Measurements from ENCODE around the gene CYP4B1. TPM values are rescaled to one million over a fixed set of nuclear protein-coding genes. Genes with fewer than 3 reads are reported as not detected.
"Not testable (repeated sequence)": the region's sequence is repeated elsewhere in the genome, so short reads cannot be mapped to it uniquely, and the experiment has no call there.

The CYP4B1 gene
- polyA plus RNA-seq (ENCODE audit: insufficient read length in 10 of 10), result under 1 TPM in 4 of 10 donors, not detected in 6; 0.28 to 0.96 (median 0.51) TPM
- long read RNA-seq, donor 1, result 0 reads
- long read RNA-seq, donor 2, result 0 reads
- long read RNA-seq, donor 3, result 0 reads
- long read RNA-seq, donor 4, result 0 reads
- long read RNA-seq, donor 5, result 0 reads
- long read RNA-seq, donor 6, result 0 reads
- long read RNA-seq, donor 7, result 0 reads
- long read RNA-seq, donor 8, result 0 reads
- long read RNA-seq, donor 9, result 0 reads

DNA sequence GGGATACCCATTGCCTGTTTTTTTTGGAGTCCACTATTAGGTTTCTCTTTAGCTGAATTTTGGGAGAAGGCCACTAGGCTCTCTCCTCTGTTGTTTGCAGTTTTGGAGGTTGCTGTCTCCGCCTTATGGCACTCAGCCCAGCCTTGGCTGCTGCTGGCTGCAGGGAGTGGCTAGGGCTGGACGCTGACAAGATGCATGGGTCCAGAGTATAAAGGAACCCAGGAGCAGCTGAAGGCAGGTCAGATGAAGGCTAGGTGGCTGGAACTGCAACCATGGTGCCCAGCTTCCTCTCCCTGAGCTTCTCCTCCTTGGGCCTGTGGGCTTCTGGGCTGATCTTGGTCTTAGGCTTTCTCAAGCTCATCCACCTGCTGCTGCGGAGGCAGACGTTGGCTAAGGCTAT lies at the start of gene CYP4B1:
Gene CYP4B1 (plus strand): TSS at position 237 of the 400 bp plus-strand sequence. CDS start 36 bp downstream, at position 273.
- peak; percentile 7 to 66 (median 54) for DNase-seq

- DNase-seq, result no peak
These were observed 49.4 kb upstream of the CYP4B1 start for GRCh38 chr1:46749404-46749803.

DNA sequence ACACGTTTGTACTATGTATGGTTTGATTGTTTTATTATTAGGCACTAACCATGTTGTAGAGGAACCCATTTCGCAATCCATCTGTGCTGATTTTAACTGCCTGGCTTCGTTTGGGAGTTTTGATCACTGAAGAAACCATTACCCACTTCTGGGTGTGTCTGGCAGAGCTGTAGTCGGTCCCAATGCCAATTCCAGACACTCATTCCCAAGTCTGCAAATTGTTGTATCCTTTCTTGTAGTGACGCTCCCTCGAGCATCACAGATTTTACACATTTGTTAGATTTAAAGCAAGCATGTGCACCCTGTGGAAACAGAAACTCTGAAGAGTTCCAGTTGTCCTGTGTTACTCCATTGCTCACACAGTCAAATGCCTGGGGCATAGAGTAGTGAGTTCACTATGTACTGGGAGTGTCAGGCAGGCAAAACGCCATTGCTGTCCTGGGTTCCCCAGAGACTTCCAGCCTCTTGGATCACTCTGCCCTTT lies 48.9 kb upstream of the CYP4B1 start:
- no peak for DNase-seq

DNA sequence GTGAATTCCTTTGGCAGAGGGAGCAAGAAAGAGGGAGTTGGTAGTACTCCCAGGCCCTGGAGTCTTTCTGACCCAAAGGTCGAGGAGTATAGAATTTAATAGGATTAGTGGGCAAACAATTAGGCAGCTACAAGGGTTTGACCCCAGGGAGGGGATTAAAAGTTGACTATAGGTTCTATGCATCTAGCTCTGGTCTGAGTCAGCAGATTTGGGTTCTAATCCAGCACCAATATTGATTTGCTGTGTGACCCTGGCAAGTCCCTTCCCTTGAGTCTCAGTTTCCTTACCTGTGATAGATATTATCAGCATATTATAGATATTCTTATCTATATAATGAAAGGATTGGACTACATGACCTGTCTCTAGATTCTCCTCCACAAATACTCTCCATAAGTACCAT lies 44.9 kb upstream of the CYP4B1 start:
- DNase-seq, result no peak

- not testable (repeated sequence) for DNase-seq
These were observed 44.1 kb upstream of the CYP4B1 start for GRCh38 chr1:46754707-46755106.

DNA sequence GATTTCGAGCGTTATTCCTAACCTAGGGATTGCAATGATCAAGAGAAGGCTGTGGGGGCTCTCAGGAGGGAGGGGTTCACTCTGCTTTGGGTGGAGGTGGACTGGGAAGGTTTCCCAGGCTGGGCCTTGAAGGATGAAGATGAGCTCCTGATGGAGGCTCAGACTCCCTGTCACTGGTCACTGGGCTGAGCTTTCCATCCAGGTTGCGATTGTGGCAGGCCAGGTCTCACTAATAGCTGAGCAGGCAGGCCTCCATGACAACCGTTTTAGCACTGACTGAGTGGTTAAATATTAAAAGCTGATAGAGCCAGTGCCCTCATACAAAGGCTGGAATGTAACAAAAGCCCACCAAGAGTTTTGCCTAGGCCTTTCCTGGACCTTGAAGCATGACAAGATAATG lies 43.7 kb upstream of the CYP4B1 start:
- DNase-seq, result no peak

DNA sequence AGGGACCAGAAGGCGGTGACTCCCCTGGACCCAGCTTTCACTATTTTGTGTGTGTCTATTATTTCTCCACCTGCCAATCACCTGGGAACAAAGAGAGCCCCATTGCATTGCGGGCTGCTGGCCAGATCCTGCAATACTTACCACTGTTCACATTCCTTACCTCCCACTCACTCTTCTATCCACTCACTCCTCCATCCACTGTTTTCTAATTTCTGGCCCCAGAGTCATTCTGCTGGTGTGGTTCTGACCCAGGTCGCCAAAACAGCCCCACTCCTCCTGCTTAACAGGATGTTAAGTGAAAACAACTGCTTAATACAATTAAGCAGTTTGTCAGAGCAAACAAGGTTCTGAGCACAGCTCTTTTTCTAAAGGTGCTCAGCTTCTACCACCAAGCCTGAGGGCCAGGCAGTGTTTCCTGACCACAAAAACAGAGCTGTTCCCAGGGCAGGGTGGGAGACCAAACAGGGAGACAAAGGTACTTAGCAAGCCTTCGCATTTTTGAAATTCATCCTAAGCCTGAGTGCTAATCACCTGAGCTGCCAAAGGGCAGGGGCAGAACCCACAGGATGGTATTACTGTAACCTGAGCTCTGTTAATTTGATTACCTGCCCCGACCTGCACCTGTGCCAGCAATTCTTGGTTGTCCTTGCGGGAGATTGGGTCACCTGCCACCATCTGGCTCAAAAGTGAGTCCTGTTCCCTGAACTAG lies 41.4 kb upstream of the CYP4B1 start:
- DNase-seq, result no peak

DNA sequence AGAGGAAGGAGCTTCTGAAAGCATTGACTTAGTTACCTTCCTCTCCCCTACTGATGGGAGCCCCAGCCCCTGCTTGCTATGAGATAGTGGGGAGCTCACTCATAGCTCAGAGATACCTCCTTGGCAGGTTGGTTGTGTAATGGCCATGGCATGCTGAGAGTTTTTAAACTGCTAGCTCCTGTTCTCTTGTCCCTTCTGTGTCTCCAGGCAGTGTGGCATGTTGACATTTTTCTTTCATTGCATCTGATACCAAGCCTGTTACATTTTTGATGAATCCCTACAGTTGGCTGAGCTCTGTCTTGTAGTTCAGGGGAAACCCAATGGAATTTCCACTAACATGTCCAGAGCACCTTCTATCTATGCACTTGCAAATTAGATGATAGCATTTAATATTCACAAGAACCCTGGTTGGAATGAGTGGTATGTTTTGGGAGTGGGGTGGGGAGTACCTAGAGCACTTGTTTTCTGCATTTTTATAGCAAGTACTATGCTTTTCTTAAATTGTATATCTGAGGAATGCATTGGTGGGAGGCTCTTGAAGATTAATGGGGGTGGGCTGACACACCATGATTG lies 40.8 kb upstream of the CYP4B1 start:
- no peak for DNase-seq

GRCh38 chr1:46760558-46761166 lies 38.2 kb upstream of the CYP4B1 start:
- DNase-seq, result no peak

DNA sequence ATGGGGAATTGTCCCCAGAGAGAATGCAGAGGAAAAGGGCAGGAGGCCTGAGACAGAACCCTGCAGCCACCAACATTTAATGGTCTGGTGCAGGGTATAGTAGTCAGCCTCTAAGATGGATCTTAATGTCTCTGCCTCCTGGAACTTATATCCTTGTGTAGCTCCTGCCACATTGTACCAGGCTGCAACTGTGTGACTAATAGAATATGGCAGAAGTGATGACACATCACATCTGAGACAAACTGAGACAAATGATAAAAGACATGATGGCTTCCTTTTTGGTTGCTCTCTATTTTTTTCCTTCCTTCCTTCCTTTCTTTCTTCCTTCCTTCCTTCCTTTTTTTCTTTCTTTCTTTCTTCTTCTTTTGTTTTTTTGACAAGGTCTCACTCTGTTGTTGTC lies 37.1 kb upstream of the CYP4B1 start:
- DNase-seq, result no peak

DNA sequence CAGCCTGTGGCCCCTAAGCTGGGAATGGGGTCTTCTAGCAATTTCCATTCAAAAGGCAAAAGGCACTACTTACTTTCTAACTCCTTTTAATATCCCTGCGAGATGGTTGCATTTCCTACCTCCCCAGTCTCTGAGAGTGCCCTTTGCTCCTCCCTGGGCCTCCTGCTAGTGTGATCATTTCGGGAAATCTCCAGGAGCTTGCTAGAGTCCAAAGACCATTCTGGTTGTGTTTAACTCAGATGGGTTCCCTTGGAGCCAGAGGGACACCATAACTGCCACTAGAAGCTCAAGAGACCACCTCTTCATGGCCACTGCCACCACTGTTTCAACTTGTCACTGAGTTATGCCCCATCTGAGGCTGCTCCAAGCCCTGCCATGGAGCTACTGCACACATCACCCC lies 34.4 kb upstream of the CYP4B1 start:
- DNase-seq, result no peak

DNA sequence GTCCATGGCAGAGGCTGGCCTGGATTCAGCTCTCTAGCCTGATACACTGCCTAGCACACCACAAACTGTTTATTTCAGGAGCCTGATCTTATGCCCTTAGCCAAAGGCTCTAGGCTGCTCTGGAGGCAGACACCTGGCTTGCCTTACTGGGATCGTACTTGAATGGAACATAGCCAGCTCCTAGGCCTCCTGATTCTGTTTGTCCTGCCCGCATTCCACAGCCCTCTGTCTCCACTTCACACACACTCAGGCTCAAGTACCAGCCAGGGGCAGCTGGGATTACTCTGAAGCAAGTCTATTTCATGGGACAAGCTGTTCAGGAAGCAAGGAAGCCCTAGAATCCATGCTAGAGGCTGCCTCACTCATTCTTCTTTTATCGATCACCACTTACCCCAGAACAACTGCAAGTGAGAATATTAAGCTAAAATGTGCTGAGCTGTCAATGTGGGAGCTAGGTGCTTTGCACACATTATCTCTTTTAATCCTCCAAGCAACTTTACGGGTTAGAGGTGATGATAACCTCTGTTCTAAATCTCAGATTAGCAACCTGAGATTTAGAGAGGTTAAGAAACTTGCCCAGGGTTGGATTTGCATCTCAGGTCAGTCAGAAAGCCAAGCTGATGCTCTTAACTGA lies 31.1 kb upstream of the CYP4B1 start:
- DNase-seq, result no peak

GRCh38 chr1:46768445-46768844 lies 30.4 kb upstream of the CYP4B1 start:
- no peak for DNase-seq

DNA sequence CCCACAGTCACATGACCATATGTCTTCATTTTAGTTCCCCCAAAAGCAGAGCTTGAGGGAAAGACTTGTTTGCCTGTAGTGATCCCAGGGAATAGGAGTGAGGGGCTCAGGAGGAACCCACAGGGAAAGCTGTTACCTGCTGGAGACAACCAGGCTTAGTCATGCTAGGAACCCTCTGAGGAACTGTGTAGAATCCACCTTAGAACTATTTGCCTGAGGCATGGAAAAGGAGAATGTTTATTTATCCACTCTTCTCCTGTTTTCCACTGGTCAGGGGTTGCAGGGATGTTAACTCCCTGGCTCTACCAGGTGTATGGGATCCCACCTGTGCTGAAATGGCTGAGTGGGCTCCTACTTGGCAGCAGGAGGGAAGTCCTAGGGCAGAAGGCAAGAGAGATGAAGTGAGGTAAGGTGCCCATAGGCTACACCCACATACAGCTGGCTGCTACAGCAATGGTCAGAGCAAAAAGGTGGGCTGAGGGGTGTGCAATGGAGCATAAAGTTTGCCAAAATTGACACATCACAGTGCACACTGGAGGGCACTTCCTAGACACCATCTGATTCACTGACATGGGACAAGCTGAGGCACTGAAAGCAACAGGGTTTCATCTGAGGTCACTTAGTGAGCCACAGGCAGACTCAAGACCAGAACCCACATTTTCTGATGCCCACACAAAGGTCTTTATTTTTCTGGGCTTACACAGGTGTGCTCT lies 29.7 kb upstream of the CYP4B1 start:
- no peak for DNase-seq

GRCh38 chr1:46770541-46770940 lies 28.3 kb upstream of the CYP4B1 start:
- no peak for DNase-seq

DNA sequence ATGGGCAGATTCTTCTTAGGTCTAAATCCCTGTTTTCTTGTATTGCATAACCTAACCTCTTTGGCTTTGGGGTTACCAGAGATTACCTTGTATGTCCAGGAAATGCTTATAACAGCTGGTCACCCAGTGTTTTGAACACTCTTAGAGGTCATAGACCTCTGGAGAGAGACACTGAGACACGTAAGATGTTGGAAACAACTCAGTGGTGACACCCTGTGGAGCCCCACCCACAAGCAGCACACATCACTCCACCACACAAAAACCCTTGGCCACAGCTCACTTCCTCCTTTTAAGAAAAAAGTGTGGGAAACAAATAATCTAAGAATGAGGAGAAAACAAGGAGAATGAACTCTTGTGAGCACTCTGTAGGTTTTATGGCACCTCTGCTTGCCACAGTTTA lies 26.3 kb upstream of the CYP4B1 start:
- no peak for DNase-seq

GRCh38 chr1:46774297-46774696 lies 24.5 kb upstream of the CYP4B1 start:
- DNase-seq, result no peak

DNA sequence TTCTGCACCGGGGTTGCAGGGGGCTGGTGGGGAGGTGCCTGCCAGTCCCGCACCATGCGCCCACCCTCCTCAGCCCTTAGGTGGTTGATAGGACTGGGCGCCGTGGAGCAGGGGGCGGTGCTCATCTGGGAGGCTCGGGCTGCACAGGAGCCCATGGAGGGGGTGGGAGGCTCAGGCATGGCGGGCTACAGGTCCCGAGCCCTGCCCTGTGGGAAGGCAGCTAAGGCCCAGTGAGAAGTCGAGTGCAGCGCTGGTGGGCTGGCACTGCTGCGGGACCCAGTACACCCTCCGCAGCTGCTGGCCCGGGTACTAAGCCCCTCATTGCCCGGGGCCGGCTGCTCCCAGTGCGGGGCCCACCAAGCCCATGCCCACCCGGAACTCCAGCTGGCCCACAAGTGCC lies 20.4 kb upstream of the CYP4B1 start:
- DNase-seq, result not testable (repeated sequence)

GRCh38 chr1:46784666-46785065 lies 14.2 kb upstream of the CYP4B1 start:
- no peak for DNase-seq

GRCh38 chr1:46788634-46789033 lies 10.2 kb upstream of the CYP4B1 start:
- DNase-seq, result not testable (repeated sequence)

GRCh38 chr1:46790446-46791101 lies 8.3 kb upstream of the CYP4B1 start:
- no peak for DNase-seq
